Stimulated activated CD8-positive, alpha-beta memory T cell treated with anti-CD3 and anti-CD28 coated beads, Interleukin-15, amount 100 ng/mL, for 1 hour (primary cell): ENCODE measurements around the gene CNP.

Source experiments
- DNase-seq: peaks from one replicate; pipeline ENCODE4 v3.0.0-alpha.2; 2020; ENCODE audit warnings: low read depth

Gene CNP

DNA sequence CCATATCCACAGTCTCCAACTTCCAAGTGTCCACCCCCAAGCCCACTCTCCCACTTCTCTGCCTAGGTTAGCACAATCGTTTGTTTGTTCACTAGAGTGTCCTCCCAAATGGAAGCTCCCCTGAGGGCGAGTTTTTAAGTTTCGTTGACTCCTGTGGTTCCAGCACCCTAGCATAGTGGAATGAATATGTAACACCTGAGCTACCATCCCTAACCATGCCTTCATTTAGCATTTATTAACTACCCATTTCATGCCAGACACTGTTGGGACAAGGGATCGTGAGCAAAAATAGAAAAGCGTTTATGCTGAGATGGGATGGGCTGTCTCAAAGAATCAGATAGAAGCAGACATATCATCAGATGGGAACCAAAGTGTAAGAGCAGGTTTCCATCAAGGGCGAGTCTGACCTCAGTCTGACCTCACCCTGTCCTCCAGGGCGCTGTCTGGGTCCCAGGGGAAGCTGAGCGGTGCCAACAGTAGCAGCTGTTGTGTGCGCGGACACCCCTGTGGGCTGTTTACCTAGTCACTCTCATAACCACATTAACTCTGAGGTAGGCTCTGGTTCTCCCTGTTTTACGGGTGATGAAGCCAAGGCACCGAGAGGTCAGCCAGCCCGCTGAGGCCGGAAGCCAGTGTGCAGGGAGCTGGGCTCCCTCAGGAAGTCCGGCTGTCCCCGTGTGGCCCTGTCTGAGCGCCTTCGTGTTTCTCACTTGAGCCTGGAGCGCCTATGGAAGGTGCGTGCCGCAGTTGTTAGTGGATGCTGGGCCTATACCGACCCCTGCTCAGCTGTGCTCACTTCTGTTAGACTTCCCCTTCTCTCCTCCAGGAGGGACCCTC lies 6.2 kb downstream of the CNP start:
- no peak for DNase-seq

DNA sequence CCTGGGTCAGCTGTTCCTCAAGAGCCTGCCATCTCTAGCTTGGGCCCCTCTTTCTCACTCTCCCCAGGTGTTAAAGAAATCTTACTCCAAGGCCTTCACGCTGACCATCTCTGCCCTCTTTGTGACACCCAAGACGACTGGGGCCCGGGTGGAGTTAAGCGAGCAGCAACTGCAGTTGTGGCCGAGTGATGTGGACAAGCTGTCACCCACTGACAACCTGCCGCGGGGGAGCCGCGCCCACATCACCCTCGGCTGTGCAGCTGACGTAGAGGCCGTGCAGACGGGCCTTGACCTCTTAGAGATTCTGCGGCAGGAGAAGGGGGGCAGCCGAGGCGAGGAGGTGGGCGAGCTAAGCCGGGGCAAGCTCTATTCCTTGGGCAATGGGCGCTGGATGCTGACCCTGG lies 6.8 kb downstream of the CNP start:
- no peak for DNase-seq

DNA sequence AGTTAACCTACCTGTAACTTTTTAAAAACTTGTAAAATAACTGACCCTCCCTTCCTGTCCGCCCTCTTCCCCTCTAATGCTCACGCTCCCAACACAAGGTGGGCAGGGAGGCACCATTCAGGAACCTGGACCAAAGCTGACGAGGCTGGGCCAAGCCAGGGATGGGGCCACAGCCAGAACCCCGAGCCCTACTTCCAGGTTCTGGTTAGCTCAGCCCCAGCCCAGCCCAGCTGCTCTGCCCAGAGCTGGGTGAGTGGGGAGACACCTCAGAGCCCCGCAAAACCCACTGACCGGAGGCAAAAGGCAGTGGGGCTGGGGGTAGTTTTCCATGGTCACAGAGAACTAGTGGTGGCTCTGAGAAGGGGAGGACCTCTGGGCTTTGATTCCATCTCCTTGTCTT lies 7.4 kb downstream of the CNP start:
- DNase-seq: no peak

DNA sequence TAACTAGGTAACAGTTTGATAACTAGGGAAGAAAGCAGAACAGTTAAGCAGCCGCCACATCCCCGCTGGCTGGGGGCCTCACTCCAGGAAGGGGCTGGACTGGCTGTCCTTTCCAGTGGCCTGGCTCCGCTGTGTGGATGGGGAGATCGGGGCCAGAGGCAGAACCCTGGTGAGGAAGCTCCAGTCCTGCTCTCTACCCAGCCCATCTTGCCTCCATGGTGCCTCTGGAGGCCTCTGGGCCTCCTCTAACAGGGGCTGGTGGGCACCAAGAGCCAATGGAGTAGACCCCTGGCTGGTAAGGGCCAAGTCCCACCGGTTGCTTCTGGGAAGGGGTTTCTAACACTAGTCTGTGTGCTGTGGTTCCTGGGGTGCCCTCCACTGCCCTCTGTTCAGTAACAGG lies 8.1 kb downstream of the CNP start:
- no peak for DNase-seq

DNA sequence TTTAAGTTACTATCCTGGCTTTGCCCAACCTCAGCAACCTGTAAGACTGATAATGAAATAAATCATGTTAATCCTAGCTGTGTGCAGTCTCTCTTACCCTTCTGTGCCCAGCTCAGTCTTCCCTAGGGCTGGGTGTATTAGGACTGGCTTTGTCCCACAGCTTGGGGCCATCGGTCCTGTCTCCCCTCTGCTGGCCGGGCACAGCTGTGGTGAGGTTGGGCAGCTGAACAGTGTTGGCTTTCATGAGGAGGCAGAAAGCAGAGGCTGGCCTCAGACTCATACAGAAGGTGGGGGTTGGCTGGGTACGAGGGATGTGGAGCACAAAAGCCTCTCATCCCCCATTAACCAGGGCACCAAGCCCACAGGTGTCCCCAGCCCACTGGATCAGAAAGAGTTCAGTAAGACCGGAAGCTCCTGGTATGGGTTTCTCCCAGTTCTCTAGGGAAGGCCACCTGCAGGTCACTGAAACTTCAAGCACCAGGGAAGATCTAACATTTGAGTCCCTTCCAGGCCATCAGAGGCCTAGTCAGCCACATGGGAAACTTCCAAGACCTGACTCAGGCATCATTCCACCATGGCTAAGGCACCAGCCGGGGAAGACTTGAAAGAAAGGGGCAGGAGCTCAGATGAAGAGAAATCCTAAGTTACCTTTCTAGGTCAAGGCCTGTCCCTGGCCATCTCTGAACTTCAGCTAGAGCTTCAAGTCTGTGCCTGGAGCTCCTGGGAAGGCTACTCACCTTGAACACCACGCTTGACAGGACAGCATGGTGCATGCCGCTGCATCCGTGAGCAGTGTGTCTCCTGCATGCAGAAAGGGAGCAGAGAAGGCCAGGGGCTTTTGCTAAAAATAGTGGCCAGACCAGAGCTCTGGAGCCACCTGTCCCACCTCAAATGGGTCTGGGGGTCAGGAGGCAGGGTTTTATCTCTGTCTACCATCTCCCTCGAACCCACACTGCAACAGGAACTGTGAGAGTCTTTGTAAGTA lies 8.8 kb downstream of the CNP start:
- DNase-seq: no peak

DNA sequence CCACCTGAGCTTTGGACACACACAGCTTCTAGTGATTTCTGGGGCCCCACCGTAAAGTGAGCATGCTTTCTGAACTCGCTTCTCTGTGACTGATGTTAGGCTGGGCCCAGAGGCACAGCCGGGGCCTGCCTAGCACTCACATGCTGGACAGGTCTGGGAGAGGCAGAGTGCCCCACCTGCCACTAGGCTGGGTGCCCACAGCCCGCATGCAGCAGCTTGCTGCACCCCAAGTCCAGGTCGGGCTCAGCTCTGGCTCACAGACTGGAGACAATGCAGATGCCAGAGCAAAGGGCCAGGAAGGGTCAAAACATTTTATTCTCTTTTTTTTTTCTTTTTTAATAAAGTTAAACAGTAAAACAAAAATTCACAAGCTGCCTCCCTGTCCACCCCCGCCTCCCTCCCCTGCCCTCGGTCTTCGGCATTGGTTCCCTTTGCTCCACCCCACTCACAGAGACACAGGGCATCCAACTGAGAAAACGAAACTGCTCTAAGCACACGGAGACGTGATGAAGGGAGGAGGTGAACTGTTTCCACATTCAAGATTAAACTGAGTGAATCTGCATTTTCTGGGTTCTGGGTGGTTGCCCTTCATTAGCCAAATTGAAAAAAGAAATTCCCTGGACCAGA lies 9.7 kb downstream of the CNP start:
- DNase-seq: no peak

DNA sequence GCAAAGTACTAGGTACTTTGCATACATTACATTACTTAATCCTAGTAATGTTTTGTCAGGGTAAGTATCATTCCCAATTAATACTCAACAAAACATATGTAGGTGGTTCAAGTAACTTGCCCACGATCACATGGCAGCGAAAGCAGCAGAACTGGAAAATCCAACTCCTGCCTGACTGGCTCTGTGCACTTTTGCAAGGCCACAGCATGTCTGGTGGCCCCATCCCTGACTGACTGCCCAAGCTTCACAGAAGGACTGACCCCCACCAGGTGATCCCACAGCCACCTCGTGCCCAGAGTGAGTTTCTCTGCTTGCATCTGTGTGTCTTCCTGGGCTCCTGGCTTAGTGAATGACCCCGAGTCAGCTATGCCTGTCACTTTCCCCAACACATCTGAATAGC lies 11.4 kb downstream of the CNP start:
- no peak for DNase-seq

DNA sequence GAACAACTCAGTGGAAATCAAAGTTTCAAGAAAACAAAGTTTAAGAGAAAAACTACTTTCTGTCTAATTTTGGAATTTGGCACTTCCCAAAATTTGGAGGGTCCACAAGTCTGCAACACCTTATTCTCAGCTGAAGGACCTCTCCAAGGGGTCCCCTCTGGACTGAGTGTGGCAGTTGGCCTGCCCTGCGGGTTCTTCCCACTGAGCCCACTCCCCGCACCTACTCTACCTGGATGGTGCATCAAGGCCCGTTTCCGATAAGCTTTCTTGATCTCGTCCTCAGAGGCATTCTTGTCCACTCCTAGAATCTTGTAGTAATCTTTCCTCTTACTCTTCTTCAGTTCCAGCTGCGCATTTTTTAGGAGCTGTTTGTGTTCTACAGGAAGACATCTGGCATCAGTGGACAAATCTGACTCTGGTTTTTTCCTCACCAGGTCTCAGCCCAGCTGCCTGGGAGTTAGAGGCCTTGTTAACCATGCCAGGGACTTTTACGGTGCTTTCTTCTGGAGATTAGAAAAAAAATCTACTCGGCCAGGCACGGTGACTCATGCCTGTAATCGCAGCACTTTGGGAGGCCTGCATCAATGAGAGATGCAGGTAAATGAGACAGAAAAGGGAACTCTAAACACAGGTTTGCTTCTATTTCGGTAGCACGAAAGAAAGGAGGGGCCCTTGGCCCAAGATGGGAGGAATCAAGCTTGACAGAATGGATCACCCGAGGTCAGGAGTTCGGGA lies 15.6 kb downstream of the CNP start:
- DNase-seq: no peak

DNA sequence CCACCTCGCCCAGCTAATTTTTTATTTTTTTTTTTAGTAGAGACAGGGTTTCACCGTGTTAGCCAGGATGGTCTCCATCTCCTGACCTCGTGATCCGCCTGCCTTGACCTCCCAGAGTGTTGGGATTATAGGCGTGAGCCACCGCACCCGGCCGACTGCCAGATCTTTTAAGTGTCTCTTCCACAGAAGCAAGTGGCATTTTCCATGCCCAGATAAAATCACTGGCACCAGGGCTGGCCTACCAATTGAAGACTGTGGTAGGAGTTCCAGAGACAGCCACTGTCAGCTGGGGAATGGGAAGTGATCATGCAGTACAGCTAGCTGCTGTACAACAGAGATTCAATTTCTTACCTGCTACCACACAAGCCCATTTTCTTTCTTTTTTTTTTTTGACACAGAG lies 17.9 kb downstream of the CNP start:
- no peak for DNase-seq

DNA sequence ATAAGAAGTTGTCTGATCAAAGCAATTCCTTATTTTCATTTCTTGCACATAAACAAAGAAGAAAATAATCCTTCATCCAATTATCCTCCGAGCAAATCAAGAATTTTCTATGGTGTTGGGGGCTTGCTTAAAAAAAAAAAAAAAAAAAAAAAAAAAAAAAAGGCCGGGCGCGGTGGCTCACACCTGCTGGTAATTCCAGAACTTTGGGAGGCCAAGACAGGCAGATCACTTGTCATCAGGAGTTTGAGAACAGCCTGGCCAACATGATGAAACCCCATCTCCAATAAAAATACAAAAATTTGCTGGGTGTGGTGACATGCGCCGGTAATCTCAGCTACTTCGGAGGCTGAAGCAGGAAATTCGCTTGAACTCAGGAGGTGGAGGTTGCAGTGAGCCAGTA lies 19.3 kb downstream of the CNP start:
- DNase-seq: no peak

DNA sequence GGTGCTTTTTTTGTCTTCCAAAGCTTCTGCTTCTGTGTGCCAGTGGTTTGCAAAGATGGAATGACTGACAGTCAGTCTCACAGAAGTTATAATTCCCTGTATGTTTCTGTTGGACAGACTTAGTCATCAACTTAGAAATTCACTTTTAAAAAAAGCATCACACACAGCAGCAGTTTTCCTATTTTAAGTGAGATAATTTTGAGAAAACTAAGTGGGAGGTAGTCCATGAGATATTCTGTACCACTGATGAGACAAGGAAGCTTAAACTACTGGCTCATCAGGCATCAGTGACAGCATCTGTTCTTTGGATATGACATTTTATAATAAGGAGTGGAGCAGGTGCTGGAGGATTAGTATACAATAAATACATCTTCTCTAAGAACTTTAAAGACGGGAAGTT lies 20.0 kb downstream of the CNP start:
- no peak for DNase-seq

DNA sequence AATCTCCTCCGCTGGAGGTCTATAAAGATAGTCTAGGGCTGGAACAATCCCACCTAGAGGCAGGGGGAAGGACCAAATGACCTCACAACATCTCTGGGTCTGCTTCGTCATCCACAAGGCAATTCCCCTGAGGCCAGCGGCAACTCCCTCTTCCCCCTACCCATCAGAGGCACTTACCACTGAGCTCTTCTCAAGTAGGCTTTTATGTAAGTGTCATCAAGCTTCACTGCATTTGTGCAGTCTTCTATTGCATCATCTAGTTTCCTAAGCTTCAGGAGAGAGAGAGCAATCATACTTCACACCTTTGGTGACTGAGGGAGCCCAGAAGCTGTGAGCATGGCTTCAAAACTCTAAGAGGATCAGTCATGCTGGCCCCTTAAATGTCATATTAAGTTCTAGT lies 21.0 kb downstream of the CNP start:
- no peak for DNase-seq

DNA sequence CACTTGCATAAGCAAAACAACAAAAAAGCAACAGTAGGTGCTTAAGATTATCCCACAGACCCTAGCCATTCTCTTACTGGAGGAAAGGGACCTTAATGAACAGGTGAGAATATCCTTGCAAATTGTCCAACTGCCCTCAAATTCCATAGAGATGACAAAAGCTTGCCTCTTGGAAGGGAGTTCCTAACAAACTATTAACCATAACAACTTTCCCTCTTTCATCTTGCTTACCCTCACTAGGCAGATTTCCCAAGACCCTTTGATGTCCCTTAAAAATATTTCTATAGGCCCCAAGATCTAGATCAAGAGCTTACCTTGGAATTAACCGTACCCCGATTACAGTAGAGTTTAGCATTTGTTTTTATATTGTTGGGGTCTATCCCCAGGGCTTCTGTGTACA lies 21.8 kb downstream of the CNP start:
- DNase-seq: no peak

DNA sequence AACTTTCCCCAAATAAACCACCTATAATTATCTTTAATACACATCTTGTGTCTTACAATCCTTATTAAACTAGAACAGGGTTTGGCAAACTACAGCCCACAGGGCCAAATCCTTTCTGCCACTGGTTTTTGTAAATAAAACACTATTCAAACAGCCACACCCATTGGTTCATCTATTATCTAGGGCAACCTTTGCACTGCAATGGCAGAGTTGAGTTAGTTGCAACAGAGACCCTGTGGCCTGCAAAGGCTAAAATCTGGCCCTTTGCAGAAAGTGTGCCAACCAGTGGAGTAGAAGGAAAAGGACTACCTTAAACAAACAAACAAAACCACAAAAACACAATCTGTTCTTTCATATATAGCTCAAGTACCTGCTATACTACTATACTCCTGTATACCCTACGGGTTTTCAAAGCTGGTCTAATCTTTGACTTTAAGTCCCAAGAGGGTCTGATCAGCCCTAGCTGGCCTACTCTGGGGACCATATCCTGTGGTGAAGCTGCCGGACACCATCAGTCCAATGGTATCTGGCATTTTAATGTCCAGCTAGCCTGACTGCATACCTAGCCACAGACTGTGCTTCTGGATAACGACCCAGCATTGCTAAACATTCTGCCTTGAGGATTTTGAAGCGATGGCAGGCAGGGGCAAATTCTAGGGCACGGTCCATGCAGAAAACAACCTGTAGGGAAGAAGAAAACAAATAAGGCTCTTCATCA lies 23.3 kb downstream of the CNP start:
- DNase-seq: no peak

DNA sequence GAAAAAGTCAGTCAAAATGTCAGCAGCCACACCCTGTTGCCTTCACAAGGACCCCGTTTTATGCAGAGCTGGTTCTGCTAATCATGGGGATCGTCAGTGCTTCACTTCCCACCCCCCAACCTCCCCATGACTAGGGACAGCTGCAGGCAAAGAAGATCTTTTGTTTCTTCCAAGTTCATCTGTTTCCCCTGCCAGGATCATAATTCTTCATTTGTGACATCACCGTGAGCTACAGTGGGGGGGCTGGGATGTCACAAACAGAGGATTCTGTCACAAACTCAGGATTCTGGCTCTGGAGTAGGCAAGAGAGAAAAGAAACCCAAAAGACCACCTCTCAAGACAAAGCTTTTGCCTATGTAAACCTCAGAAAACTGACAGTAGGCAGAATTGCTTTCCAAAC lies 26.0 kb downstream of the CNP start:
- no peak for DNase-seq

DNA sequence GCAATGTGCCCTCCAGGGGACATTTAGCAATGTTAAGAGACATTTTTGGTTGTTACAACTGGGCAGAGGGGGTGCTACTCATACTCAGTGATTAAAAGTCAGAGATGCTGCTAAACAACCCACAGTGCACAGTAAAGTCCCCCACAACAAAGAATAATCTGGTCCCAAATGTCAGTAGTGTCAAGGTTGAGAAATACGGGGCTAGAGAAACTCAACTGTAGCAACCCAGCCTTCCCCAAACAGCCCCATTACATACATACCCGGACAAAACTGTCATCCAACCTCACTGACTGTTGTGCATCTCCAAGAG lies 30.2 kb downstream of the CNP start:
- no peak for DNase-seq

DNA sequence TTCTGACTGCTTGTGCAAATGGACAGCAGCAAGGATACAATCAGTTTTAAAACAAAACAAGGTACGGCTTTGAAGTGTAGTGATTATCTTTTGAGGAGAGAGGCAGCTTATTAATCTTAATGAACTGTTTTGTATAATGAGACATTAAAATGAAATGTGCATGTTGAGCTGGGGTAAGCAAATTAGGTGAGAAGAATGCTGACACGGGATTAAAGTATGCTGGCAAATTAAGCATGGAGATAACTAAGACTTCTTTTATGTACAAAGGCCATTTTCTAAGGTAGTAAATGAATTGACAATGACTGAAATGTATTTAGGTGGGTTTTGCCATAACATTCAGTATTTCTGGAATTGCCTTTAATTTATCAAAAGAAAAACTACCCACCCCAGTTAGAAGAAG lies 31.9 kb downstream of the CNP start:
- no peak for DNase-seq

DNA sequence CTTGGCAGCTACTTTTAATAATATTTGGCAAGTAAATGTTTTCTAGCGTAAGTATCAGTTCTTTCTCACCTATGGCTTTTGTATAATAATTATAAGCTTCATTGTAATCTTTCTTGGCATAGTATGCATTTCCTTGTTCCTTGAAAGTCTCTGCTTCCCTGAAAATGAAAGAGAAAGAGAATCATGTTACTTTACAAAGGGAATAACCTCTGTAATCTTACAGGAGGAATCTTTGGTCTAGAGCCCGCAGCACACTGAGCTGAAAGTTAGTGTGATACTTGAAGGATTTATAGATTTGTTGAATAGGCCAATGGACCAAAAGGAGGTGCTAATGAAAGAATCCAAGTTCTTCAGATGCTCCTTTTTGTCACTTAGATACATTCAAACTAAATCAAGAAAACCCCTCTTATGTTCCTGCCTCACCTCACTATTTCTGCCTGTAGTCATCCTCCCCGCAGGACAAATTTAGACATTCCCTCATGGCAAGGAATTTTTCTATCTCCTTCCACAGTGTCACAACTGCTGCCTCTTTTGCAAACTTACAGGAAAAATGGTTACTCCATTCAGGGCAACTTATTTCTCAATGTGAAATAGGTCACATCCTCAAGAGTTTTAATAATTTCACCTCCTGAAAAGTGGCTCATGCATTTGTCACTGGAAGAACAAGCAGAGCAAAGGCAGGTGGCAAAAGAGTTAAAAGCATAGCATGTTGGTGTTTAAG lies 34.0 kb downstream of the CNP start:
- no peak for DNase-seq

DNA sequence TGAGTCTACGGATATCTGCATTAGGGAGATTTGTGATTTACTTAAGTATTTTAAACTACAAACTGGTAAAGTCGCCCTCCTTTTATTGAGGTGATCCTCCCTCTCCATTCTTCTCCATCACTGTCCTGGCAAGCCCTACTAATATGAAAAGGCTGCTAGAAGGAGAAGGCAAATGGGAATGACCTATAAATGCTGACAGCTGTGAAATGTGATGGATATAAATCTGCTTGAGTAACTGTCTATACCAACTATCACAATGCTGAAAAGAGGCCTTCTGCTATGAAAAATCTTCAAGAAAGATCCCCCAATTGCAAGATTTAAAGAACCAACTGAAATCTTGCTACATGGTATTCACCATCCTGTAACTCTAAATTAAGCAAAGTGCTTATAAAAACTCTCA lies 35.1 kb downstream of the CNP start:
- no peak for DNase-seq

DNA sequence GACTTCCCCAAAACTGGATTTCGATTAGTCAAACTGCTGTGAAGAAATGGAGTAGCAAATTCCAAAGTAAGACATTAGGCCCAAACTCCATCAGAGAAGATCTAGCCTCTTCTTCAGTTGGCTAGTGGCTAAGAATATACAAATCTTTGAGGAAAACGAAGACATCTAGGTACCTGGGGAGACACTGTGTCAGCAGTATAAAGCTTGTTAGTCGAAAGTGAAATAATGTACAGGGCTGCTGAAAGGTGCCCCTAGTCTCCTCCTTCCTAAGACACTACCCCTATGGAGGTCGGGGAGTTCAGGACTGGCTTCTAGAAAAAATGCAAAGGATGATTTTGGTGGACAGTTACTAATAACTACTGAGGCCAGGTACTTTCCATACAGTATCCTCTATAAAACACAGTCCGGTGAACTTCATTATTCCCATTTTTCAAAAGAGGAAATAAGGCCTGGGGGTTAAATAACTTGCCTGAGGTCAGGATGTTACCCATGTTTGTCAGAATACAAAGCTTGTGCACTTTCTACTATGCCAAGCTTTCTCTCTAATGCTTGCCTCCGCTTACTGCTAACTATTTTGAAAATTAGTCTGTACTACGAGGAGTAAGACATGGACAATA lies 35.7 kb downstream of the CNP start:
- no peak for DNase-seq
